Activated T-cell treated with anti-CD3 and anti-CD28 coated beads, Interleukin-2, amount 50 U/mL, for 4 hours (primary cell): ENCODE data around the gene CEP170B. TPM values are rescaled to one million over a fixed set of nuclear protein-coding genes. Genes with fewer than 3 reads are reported as not detected.
"Not testable (repeated sequence)": the region's sequence is repeated elsewhere in the genome, so short reads cannot be mapped to it uniquely, and the experiment has no call there.

ENCODE experiments used
- ATAC-seq, 2 donors: fragments of 200-7000 bp; cut with Tn5 transposase; one replicate each; pipeline ENCODE4 v1.10.0; 2021
- DNase-seq: peaks from one replicate; pipeline ENCODE4 v3.0.0-alpha.2; 2020
- H3K27me3 Mint-ChIP-seq: one replicate; pipeline ENCODE4 v1.8.0; 2021; ENCODE audit warnings: low read depth, mixed read lengths
- H3K36me3 Mint-ChIP-seq: one replicate; pipeline ENCODE4 v1.8.0; 2022; ENCODE audit warnings: mixed read lengths; ENCODE audit not compliant: insufficient read depth
- H3K4me1 Mint-ChIP-seq: one replicate; pipeline ENCODE4 v1.8.0; 2021; ENCODE audit warnings: low read depth, mixed read lengths
- H3K4me3 Mint-ChIP-seq: one replicate; pipeline ENCODE4 v1.8.0; 2021; ENCODE audit warnings: mild to moderate bottlenecking, moderate library complexity, mixed read lengths
- H3K9me3 Mint-ChIP-seq: one replicate; pipeline ENCODE4 v1.8.0; 2021; ENCODE audit warnings: mixed read lengths
- total RNA-seq, 3 donors: library from RNA; stranded (reverse); gene quantifications; one replicate each; pipeline ENCODE4 v1.2.1, GENCODE V29; 2021

The CEP170B gene
- total RNA-seq, 3 donors from 2014 or later = 6.9 to 11.1 (median 7.5) TPM

DNA sequence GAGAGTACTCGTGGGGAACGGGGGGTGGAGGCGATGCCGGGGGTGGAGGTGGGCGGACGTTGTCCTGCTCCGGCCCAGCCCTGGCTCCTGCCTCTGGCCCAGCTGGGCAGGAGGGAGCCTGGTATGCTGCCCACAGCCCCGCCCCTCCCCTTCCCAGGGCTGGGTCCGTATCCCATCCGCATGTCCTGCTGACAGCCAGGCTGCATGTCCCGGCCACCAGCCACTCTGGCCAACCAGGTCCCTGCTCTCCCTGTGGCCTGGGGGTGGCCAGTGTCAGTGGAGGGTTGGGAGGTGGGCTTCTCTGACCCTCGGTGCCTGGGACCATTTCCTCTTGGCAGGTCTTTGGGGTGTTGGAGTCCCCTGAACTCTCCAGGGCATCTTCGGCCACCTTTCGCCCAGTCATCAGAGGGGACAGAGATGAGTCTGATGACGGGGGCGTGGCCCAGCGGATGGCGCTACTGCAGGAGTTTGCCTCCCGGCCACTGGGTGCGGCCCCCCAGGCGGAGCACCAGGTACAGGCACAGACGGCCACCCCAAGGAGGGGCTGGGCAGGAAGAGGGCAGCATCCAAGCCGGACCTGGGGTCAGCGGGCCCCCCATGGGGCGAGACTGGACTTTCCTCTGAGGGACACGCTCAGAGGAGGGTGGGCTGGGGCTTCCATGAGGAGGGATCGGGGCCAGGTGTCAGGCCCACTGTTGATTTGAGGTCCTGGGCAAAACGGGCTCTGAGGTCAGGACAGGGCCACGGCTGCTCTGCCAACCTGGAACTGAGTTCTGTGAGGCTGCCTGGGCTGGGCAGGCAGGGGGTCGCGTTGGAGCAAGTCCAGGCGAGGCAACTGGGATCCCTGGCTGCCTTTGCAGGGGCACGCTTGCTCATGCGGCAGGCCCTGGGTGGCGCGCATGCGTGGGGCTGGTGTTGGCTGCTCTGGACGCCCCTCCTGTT is 20.2 kb downstream of the CEP170B start:
- Mint-ChIP-seq H3K27me3 (no peaks in the 10 kb centered on the region), H3K9me3 (no peaks in the 10 kb centered on the region), H3K36me3 (peaks cover 3% of the 10 kb centered on the region), H3K4me1 (no peaks in the 10 kb centered on the region), H3K4me3 (no peak overlapping the region)
- no peak for ATAC-seq
- no peak for DNase-seq

DNA sequence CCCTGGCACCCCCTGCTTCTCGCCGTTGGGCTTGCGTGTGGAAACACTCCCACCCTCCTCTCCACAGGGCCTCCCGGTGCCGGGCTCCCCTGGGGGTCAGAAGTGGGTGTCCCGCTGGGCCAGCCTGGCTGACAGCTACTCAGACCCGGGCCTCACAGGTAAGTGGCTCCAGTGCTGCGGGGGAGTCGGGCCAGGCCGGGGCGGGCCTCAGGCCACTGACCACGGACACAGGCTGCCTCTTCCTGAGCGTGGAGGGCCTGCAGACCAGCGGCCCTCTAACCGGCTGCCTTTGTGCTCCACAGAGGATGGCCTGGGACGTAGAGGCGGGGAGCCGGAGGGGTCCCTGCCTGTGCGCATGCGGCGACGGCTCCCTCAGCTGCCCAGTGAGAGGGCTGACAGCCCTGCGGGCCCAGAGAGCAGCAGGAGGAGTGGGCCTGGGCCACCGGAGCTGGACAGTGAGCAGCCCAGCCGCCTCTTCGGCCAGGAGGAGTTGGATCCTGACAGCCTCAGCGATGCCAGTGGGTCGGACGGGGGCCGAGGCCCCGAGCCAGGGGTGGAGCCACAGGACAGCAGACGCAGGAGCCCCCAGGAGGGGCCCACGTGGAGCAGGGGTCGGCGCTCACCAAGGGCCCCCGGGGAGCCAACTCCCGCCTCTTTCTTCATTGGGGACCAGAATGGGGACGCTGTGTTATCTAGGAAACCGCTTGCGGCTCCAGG is 21.1 kb downstream of the CEP170B start:
- no peaks in the 10 kb centered on the region for H3K9me3 Mint-ChIP-seq
- no peak overlapping the region for H3K4me3 Mint-ChIP-seq
- no peaks in the 10 kb centered on the region for H3K27me3 Mint-ChIP-seq
- H3K4me1 Mint-ChIP-seq = no peaks in the 10 kb centered on the region
- ATAC-seq (no peak), DNase-seq (no peak)
- no peaks in the 10 kb centered on the region for H3K36me3 Mint-ChIP-seq

DNA sequence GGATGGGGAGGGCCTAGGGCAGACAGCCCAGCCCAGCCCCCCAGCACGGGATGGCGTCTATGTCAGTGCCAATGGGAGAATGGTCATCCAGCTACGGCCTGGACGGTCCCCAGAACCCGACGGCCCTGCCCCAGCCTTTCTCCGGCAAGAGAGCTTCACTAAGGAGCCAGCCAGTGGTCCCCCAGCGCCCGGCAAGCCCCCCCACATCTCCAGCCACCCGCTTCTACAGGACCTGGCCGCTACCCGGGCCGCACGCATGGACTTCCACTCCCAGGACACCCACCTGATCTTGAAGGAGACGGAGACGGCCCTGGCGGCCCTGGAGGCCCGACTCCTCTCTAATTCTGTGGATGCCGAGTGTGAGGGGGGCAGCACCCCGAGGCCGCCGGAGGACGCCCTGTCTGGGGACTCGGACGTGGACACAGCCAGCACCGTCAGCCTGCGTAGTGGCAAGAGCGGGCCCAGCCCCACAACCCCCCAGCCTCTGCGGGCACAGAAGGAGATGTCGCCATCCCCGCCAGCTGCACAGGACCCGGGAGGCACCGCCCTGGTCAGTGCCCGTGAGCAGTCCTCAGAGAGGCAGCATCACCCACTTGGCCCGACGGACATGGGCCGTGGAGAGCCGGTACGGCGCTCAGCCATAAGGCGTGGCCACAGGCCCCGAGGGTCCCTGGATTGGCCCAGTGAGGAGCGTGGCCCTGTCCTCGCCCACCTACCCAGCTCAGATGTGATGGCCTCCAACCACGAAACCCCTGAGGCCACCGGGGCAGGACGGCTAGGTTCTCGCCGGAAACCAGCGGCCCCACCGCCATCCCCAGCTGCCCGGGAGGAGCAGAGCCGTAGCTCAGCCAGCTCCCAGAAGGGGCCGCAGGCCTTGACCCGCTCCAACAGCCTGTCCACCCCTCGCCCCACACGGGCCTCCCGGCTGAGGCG is 21.9 kb downstream of the CEP170B start:
- no peaks in the 10 kb centered on the region for H3K27me3 Mint-ChIP-seq
- H3K9me3 Mint-ChIP-seq = no peaks in the 10 kb centered on the region
- H3K4me1 Mint-ChIP-seq = no peaks in the 10 kb centered on the region
- no peak overlapping the region for H3K4me3 Mint-ChIP-seq
- DNase-seq = no peak
- ATAC-seq = no peak
- H3K36me3 Mint-ChIP-seq = no peaks in the 10 kb centered on the region

DNA sequence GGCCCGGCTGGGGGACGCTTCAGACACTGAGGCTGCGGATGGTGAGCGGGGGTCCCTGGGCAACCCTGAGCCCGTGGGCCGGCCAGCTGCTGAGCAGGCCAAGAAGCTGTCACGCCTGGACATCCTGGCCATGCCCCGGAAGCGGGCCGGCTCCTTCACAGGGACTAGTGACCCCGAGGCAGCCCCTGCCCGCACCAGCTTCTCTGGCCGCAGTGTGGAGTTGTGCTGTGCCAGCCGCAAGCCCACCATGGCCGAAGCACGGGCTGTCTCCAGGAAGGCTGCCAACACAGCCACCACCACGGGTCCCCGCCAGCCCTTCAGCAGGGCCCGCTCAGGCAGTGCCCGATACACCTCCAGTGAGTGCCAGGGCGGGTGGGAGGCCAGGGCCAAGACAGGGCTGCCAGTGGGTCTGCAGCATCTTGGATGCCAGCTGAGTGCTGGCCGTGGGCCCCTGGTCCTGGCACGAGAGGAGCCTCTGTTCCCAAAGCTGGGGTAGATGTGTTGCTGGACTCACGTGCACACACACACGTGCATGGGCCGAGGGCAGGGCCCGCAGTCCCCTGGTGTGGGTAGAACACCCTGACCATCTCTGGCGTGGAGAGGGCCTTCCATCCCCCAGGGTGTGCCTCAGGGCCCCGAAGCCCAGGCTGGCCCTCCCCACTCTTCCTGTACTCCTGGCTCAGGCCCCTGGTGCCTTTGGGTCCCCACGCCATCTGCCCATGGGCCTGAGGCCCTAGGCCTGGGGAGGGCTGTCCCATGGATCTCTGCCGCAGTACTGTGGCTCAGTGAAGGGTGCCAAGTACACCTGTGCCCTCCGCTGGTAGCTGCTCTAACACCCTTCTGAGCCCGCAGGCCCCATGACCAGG is 22.8 kb downstream of the CEP170B start:
- H3K9me3 Mint-ChIP-seq = no peaks in the 10 kb centered on the region
- no peaks in the 10 kb centered on the region for H3K36me3 Mint-ChIP-seq
- no peaks in the 10 kb centered on the region for H3K4me1 Mint-ChIP-seq
- H3K27me3 Mint-ChIP-seq = no peaks in the 10 kb centered on the region
- ATAC-seq = no peak
- DNase-seq = no peak
- no peak overlapping the region for H3K4me3 Mint-ChIP-seq

DNA sequence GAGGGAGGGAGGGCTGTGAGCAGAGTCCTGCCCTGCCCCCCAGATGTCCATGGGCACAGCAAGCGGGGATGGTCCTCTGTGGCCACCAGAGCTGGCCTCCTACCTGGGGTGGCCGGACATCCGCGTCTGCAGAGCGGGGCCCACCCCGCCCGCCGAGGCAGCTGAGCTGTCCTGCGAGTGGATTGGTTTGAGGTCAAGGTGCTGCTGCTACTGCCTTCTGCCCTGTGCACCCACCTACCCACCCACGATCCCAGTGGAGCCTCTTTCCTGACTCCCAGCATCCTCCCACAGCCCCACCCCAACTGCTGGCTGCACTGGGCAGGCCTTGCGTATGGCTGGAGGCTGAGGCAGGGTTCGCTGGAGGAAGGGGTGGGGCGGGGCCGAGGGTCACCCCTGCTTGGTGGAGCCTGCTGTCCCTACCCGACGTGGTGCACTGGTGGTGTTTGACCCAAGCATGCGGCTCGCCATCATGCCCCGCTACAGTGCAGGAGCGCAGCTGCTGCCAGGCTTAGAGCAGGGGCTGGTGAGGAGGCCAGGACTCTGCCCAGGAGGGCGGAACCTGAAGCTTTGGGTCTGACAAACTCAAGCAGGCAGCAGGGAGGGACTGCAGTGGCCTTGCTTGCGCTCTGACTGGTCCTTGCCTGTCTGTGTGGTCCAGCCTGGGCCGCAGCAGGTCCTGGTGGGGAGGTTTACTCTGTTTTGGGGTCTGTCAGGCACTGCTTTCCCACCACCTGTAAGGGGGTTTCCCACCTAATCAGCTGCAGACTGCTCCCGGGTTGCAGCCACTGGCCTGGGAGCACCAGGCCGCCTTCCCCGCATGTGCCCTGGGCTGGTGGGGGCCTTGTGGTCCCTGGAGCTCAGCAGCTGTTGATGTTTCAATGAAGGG is 23.7 kb downstream of the CEP170B start:
- DNase-seq (no peak), ATAC-seq (no peak)
- H3K36me3 Mint-ChIP-seq = no peaks in the 10 kb centered on the region
- no peak overlapping the region for H3K4me3 Mint-ChIP-seq
- no peaks in the 10 kb centered on the region for H3K9me3 Mint-ChIP-seq
- H3K27me3 Mint-ChIP-seq = no peaks in the 10 kb centered on the region
- H3K4me1 Mint-ChIP-seq = no peaks in the 10 kb centered on the region

DNA sequence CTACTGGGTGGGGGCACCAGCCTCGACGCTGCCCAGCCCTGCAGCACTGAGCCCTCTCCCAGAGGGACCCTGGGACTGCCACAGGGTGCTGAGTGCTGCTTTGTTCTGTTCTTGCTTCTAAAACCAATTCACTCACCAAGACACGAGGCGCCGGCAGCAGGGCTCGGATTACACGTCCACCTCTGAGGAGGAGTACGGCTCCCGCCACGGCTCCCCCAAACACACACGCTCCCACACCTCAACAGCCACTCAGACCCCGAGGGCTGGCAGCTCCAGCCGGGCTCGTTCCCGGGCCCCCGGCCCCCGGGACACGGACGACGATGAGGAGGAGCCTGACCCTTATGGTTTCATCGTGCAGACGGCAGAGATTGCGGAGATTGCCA is 24.3 kb downstream of the CEP170B start:
- DNase-seq = no peak
- H3K4me1 Mint-ChIP-seq = no peaks in the 10 kb centered on the region
- no peaks in the 10 kb centered on the region for H3K27me3 Mint-ChIP-seq
- H3K4me3 Mint-ChIP-seq = no peak overlapping the region
- H3K36me3 Mint-ChIP-seq = no peaks in the 10 kb centered on the region
- no peaks in the 10 kb centered on the region for H3K9me3 Mint-ChIP-seq
- no peak for ATAC-seq

DNA sequence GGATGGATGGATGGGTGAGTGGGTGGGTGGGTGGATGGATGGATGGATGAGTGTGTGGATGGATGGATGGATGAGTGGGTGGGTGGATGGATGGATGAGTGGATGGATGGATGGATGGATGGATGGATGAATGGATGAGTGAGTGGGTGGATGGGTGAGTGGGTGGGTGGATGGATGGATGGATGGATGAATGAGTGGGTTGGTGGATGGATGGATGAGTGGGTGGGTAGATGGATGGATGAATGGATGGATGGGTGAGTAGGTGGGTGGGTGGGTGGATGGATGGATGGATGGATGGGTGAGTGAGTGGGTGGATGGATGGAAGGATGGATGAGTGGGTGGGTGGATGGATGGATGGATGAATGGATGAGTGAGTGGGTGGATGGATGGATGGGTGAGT is 25.2 kb downstream of the CEP170B start:
- not testable (repeated sequence) for H3K9me3 Mint-ChIP-seq

DNA sequence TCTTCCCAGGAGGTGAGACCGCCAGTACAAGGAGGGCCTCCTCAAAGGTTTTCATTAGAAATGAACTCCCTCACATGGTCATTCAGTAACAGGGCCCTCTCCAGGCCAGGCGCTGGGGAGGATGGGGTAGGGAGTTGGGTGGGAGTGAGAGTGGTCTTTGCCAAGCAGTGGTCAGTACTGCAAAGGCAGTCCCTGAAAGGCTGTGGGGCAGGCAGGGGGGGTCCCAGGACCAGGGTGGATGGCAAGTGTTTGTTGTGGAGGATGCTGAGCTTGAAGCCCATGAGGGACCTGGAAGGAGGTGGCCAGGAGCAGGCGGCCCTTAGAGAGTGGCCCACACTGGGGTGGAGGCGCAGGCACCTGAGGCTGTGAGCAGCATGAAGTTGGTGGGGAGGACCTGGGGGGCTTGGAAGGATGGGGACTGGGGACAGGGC is 26.1 kb downstream of the CEP170B start:
- ATAC-seq (no peak), DNase-seq (no peak)
- Mint-ChIP-seq H3K36me3 (no peaks in the 10 kb centered on the region), H3K4me3 (no peak overlapping the region), H3K9me3 (no peaks in the 10 kb centered on the region), H3K27me3 (no peaks in the 10 kb centered on the region), H3K4me1 (no peaks in the 10 kb centered on the region)

More for the DNA sequence above, 25.2 kb downstream of the CEP170B start:
- not testable (repeated sequence) for H3K36me3 Mint-ChIP-seq, H3K27me3 Mint-ChIP-seq, H3K4me1 Mint-ChIP-seq, DNase-seq, H3K4me3 Mint-ChIP-seq, ATAC-seq

DNA sequence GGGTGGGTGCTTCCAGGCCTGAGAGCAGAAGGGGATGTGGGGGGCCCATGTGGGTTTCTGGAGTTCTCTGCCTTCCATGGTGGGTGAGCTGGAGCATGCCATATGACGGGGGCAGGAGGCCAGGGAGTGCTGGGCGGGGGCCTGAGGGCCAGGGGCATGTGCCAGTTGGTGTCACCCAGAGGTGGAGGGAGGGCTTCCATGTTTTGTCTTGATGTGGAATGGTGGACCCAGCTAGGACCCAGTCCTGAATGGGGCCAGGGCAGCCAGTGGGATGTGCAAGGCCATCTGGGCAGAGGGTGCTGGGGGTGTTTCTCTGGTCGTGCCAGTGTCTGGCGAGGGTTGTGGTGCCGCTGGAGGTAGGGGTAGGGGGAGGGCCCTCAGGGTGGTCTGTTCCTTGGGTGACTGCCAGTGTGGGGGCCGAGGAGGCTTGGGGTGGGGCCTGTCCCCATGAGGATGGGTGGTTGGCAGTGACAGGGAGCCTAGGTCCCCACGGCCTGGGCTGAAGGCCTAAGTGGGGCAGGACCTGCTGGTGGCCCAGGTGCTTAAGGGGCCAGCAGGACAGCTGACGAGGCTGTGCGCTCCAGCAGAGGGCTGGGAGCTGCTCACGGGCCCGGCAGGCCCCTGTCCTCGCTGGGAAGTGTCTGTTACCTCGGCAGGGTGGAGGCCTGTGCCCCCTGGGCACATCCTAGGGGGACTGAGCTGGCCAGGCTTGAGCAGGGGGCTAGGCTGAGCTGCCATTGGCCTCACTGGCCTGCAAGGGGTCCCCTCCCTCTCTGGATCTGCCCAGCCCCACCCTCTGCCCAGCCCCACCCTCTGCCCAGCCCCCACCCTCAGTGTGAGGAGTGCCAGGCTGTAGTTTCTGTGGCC is 26.8 kb downstream of the CEP170B start:
- ATAC-seq (no peak), DNase-seq (no peak)
- H3K4me1 Mint-ChIP-seq = peaks cover 3% of the 10 kb centered on the region
- no peaks in the 10 kb centered on the region for H3K27me3 Mint-ChIP-seq
- H3K4me3 Mint-ChIP-seq = no peak overlapping the region
- H3K36me3 Mint-ChIP-seq = no peaks in the 10 kb centered on the region
- no peaks in the 10 kb centered on the region for H3K9me3 Mint-ChIP-seq

DNA sequence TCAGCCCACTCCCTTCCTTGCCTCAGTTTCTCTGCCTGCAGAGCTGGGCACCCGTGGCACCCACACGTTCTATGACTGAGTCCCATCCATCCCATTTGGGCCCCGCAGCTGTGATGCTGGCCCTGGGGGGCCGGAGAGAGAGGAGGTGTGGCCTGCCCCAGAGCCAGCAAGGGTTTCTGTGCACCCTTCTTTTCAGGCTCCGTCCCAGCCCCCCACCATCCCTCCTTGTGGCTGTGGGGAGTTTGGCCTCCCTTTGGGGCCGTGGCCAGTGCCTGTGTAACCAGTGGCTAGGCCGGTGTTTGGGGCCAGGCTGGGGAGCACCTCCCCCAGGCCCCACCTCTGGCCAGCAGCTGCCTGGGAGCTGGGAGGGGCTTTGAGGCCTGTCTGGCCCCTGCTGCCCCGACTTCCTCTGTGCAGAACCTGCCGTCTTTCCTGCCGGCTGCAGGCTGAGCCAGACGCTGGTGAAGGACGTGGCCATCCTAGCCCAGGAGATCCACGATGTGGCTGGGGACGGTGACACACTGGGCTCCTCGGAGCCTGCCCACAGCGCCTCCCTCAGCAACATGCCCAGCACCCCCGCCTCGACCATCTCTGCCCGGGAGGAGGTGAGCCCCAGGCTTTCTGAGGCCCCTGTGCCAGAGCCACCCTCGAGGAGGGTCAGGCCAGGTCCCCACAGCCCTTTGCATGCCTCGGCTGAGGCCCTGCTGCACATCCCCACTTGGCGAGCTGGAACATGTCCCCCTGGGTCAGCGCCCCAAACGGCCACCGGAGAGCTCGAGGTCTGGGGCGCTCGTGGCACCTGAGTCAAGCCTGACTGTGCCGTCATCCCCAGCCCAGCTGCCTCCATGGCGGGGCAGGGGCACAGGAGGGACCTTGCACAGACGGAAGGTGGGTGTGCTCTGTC is 27.7 kb downstream of the CEP170B start:
- Mint-ChIP-seq H3K27me3 (no peaks in the 10 kb centered on the region), H3K4me3 (no peak overlapping the region), H3K4me1 (peaks cover 3% of the 10 kb centered on the region), H3K36me3 (no peaks in the 10 kb centered on the region), H3K9me3 (no peaks in the 10 kb centered on the region)
- DNase-seq (no peak), ATAC-seq (no peak)

DNA sequence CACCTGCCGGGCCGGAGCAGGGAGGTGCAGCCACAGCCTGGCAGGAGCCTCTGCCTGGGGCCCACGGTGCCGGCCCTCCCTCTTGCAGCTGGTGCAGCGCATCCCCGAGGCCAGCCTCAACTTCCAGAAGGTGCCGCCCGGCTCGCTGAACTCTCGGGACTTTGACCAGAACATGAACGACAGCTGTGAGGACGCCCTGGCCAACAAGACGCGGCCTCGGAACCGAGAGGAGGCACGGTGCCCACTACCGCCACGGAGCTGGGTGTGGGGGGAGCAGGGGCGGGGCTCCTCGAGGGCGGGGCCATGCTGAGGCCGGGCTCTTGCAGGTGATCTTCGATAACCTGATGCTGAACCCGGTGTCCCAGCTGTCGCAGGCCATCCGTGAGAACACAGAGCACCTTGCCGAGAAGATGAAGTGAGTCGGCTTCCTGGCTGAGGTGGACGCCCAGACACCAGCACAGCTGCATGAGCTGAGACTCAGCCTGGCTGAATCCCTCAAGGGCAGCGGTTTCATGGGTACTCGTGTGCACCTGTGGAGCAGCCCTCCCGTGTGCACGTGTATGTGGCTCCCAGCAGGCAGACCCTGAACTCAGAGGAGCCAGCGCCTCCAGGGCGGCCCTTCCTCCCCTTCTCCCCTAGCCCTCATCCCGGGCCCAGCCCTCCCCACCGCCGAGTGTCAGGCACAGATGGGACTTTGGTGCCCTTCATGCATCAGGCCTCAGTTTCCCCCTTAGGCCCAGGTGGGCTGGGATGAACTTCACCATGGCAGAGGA is 28.6 kb downstream of the CEP170B start:
- H3K9me3 Mint-ChIP-seq = no peaks in the 10 kb centered on the region
- ATAC-seq (no peak), DNase-seq (no peak)
- H3K4me1 Mint-ChIP-seq = peaks cover 3% of the 10 kb centered on the region
- no peaks in the 10 kb centered on the region for H3K27me3 Mint-ChIP-seq
- H3K36me3 Mint-ChIP-seq = no peaks in the 10 kb centered on the region
- no peak overlapping the region for H3K4me3 Mint-ChIP-seq
